A673 (cell line): ENCODE results near the gene CX3CL1. TPM values are rescaled to one million over a fixed set of nuclear protein-coding genes. Genes with fewer than 3 reads are reported as not detected.

Source experiments
- BruUV-seq: library from RNA; stranded (reverse); fragments of 400-500 nt; replicated peaks from 2 replicates; lab custom pipeline; 2021; lab: Mats Ljungman, UMichigan
- CTCF ChIA-PET: fragments of 300-600 bp; sonication (Branson Sonifier 250); formaldehyde crosslinking; loops from one replicate; lab custom pipeline; 2022; ENCODE audit warnings: antibody characterized with exemption; lab: Charles Lee
- POLR2A ChIA-PET: fragments of 300-600 bp; sonication (Branson Sonifier 250); formaldehyde crosslinking; loops from one replicate; lab custom pipeline; 2022; ENCODE audit warnings: antibody characterized with exemption; ENCODE audit not compliant: low non-redundant PET; lab: Charles Lee
- DNase-seq: peaks from one replicate; pipeline ENCODE4 v3.0.0-alpha.2; 2015; ENCODE audit warnings: low spot score
- H3K27ac ChIP-seq: fragments of 200-600 bp; sonication (generic); 2 replicates; pipeline ENCODE4 v1.5.1; 2016; ENCODE audit warnings: mixed run types, low read depth, mild to moderate bottlenecking, mixed read lengths, antibody characterized with exemption, low read length; ENCODE audit not compliant: poor library complexity, severe bottlenecking
- H3K27me3 ChIP-seq: fragments of 200-600 bp; sonication (generic); replicated peaks from 2 replicates; pipeline ENCODE4 v1.6.1; 2017; ENCODE audit warnings: mixed run types, low read depth, mild to moderate bottlenecking, mixed read lengths, antibody characterized with exemption, low read length; ENCODE audit not compliant: insufficient read depth, poor library complexity
- H3K36me3 ChIP-seq: fragments of 200-600 bp; sonication (generic); 2 replicates; pipeline ENCODE4 v1.6.1; 2016; ENCODE audit warnings: mixed run types, mild to moderate bottlenecking, mixed read lengths, antibody characterized with exemption, low read length; ENCODE audit not compliant: insufficient read depth, poor library complexity, severe bottlenecking
- H3K4me1 ChIP-seq: fragments of 200-600 bp; sonication (generic); 2 replicates; pipeline ENCODE4 v1.6.1; 2017; ENCODE audit warnings: mixed run types, mild to moderate bottlenecking, mixed read lengths, antibody characterized with exemption, low read length; ENCODE audit not compliant: insufficient read depth, poor library complexity, severe bottlenecking
- H3K4me3 ChIP-seq: fragments of 200-600 bp; sonication (generic); 2 replicates; pipeline ENCODE4 v1.5.1; 2016; ENCODE audit warnings: low read depth, mixed run types, mild to moderate bottlenecking, mixed read lengths, low read length; ENCODE audit not compliant: poor library complexity, severe bottlenecking
- H3K9me3 ChIP-seq: fragments of 200-600 bp; sonication (generic); 2 replicates; pipeline ENCODE4 v1.6.1; 2016; ENCODE audit warnings: mixed run types, low read depth, mild to moderate bottlenecking, mixed read lengths, antibody characterized with exemption, low read length; ENCODE audit not compliant: poor library complexity, severe bottlenecking
- EZH2 ChIP-seq: fragments of 200-600 bp; sonication (generic); IDR thresholded peaks from 2 replicates; pipeline ENCODE4 v1.6.1; 2017; ENCODE audit warnings: borderline replicate concordance, low read depth, mild to moderate bottlenecking, mixed read lengths, antibody characterized with exemption, low read length; ENCODE audit not compliant: poor library complexity, severe bottlenecking
- intact Hi-C: fragments of 100-400 bp; cut with micrococcal nuclease; formaldehyde crosslinking; loops from one replicate; pipeline ENCODE4 v1.10.0; 2022; ENCODE audit not compliant: unreplicated experiment
- total RNA-seq: library from RNA; stranded (reverse); gene quantifications from 2 replicates; pipeline ENCODE4 v1.2.3, GENCODE V29; 2021
- TF ChIP-seq, protein P1 (sequence below): fragments of 300-800, 200-600 bp; sonication (generic); conservative IDR thresholded peaks from 2 replicates; pipeline ENCODE4 v1.5.1; 2017; ENCODE audit warnings: low read depth, mild to moderate bottlenecking, antibody characterized with exemption, low read length, moderate library complexity, mixed read lengths

The CX3CL1 gene
- total RNA-seq, 1 experiment from 2014 or later: not detected

GRCh38 chr16:57388359-57389086 lies 16.2 kb downstream of the CX3CL1 start:
- TF ChIP-seq EZH2: no peak
- TF ChIP-seq, protein P1, sequence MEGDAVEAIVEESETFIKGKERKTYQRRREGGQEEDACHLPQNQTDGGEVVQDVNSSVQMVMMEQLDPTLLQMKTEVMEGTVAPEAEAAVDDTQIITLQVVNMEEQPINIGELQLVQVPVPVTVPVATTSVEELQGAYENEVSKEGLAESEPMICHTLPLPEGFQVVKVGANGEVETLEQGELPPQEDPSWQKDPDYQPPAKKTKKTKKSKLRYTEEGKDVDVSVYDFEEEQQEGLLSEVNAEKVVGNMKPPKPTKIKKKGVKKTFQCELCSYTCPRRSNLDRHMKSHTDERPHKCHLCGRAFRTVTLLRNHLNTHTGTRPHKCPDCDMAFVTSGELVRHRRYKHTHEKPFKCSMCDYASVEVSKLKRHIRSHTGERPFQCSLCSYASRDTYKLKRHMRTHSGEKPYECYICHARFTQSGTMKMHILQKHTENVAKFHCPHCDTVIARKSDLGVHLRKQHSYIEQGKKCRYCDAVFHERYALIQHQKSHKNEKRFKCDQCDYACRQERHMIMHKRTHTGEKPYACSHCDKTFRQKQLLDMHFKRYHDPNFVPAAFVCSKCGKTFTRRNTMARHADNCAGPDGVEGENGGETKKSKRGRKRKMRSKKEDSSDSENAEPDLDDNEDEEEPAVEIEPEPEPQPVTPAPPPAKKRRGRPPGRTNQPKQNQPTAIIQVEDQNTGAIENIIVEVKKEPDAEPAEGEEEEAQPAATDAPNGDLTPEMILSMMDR: no peak
- BruUV-seq: no TSS peak
- Histone ChIP-seq H3K36me3 (no peaks in the 10 kb centered on the region), H3K4me1 (peaks cover 4% of the 10 kb centered on the region), H3K4me3 (no peak overlapping the region), H3K27ac (no peak overlapping the region), H3K9me3 (no peaks in the 10 kb centered on the region), H3K27me3 (no peaks in the 10 kb centered on the region)
- DNase-seq: no peak
- ChIA-PET POLR2A (no interaction called here), CTCF (no interaction called here)
- intact Hi-C loops: no loop called here

GRCh38 chr16:57389087-57389468 lies 16.8 kb downstream of the CX3CL1 start:
- H3K9me3 ChIP-seq: no peaks in the 10 kb centered on the region
- no peaks in the 10 kb centered on the region for H3K27me3 ChIP-seq
- H3K36me3 ChIP-seq: no peaks in the 10 kb centered on the region
- H3K4me1 ChIP-seq: peaks cover 4% of the 10 kb centered on the region
- no peak overlapping the region for H3K4me3 ChIP-seq
- H3K27ac ChIP-seq: no peak overlapping the region
- ChIA-PET POLR2A (no interaction called here), CTCF (no interaction called here)
- intact Hi-C loops: no loop called here
- no peak for DNase-seq
- no peak for TF ChIP-seq EZH2
- TF ChIP-seq, protein P1: no peak
- BruUV-seq: no TSS peak

DNA sequence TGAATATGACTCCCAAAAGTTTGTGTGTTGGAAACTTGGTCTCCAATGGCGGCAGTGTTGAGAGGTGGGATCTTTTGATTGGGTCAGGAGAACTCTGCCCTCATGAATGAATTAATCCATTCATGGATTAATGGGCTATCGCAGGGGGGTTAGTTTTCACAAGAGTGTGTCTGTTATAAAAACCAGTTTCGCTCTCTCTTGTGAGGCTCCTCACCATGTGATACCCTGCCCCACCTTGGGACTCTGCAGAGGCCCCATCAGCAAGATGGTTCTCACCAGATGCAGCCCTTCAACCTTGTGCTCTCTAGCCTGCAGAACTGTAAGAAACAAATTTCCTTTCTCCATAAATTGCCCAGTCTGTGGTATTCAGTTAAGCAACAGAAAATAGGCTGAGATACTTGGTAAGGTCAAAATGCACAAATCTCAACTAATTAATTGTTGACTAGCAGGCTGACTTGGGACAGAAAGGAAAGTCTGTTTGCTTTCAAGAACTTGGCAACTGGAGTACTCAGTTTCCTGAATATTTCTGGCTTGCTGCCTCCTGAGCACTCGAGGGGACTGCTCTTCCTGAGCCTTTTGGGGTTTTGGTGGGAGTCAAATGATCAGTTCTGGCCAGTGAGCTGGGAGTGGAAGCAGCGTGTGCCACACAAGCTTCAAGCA lies 18.5 kb downstream of the CX3CL1 start:
- DNase-seq: no peak
- intact Hi-C loops: no loop called here
- Histone ChIP-seq H3K27ac (no peak overlapping the region), H3K36me3 (no peaks in the 10 kb centered on the region), H3K27me3 (no peaks in the 10 kb centered on the region), H3K4me3 (no peak overlapping the region), H3K4me1 (peaks cover 4% of the 10 kb centered on the region), H3K9me3 (no peaks in the 10 kb centered on the region)
- ChIA-PET CTCF (no interaction called here), POLR2A (no interaction called here)
- BruUV-seq: no TSS peak
- TF ChIP-seq EZH2: no peak
